NCI-H128 (cell line): ENCODE data around the gene VSTM5.
"Not testable (repeated sequence)": the region's sequence is repeated elsewhere in the genome, so short reads cannot be mapped to it uniquely, and the experiment has no call there.

Experiments
- DNase-seq: peaks from one replicate; lab custom pipeline; 2025; ENCODE audit not compliant: unreplicated experiment; lab: John Stamatoyannopoulos, UW

The VSTM5 gene, protein sequence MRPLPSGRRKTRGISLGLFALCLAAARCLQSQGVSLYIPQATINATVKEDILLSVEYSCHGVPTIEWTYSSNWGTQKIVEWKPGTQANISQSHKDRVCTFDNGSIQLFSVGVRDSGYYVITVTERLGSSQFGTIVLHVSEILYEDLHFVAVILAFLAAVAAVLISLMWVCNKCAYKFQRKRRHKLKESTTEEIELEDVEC

DNA sequence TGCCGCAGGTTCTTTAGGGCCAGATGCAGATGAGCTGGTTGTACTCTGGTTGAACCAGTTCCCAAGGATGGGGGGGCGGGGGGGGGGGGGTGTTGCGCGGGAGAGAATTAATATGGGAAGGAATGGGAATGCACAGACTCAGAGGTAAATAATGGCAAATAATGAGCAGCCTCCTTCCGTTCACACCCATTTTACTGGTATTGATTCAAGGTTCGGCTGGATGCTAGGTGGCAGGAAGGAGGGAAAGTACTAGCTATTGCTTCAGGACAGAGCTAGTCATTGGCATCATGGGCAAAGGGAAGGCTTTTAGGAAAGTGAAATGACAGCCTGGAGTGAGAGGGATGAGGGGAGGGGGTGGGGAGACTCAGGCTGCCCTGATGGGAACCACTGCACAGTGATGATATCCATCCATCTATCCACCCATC, at the start of gene VSTM5:
VSTM5 (minus strand) TSS at position 25 of the 425 bp plus-strand sequence. CDS start 116 bp downstream, outside the sequence.
- no peak for DNase-seq

DNA sequence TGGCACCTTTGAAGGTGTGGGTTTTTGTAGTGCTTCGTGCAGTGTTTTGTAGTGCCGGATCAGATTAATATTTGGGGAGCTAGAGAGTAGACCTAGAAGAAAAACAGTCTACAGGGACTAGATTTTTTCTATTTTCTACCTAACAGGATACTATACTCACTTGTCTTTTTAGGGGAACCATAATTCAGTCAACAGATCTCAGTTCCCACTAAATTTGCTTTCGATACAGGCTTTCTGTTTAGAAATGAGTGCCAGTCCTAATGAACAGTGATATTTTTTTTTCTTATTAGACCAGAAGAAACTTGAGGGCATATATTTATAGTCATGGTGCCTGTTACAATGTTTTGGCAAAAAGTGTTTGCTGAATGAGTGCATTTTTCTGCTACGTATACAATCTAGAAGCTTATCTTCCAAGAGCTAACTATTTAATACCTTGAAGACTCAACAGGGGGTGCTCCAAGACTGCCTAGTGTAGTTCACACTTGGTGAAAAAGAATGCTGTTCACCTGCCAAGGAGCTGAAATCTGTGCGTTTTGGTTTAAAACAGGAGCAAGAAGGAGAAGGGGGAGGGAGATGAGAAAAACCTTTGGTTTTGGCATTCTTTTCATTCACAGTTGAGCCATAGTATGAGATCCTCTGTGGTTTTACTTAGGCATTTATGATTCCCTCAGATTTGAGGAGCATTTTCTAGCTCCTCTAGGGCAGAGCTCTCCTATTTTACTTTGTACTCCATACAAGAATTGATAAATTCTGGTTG, 44.9 kb upstream of the VSTM5 start:
- DNase-seq: no peak

DNA sequence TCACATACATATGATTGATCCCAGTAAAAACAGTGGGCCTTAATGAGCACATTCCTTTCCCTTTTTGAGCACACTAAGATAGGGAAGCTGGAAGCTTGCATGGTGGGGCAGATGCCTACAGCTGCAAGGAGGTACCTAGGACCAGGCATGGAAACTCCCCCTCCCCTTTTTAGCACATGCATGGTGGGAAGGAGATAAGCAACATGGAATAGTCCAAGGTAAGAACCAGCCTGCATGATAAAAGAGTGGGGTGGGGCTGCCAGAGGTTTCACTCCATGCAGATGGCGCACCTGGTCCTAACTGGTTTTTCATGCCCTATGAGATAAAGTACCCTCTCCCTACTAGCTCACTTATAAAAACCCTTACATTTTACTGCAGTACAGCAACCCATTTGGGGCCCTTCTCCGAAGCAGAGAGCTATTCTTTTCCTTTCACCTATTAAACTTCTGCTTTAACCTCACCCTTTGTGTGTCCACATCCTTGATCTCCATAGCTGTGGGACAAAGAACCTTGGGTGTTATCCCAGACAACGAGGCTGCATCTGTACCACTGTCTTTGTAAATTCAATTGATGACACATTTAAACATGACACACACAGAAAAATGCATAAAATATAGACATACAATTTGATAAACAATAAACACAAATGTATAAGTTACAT, 40.1 kb upstream of the VSTM5 start:
- no peak for DNase-seq

DNA sequence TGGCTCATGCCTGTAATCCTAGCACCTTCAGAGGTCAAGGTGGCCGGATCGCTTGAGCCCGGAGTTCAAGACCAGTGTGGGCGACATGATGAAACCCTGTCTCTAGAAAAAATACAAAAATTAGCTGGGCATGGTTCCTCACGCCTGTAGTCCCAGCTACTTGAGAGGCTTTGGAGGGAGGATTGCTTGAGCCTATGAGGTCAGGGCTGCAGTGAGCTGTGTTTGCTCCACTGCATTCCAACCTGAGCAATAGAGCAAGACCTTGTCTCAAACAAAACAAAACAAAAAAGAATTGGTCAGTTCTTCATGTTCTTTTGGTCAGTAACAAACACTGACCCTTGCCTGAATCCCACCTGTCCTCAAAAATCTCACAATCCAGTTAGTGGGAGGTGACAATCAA, 36.7 kb upstream of the VSTM5 start:
- no peak for DNase-seq

DNA sequence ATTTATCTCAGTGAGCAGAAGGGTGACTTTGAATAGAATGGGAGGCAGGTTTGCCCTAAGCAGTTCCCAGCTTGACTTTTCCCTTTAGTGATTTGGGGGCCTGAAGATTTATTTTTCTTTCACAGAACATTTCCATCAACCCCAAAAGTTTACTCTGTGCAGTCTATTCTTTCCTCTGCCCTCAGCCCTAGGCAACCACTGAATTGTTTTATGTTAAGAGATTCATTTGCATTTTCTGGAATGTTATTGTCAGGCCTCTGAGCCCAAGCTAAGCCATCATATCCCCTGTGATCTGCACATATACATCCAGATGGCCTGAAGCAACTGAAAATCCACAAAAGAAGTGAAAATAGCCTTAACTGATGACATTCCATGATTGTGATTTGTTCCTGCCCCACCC, 28.7 kb upstream of the VSTM5 start:
- DNase-seq: not testable (repeated sequence)

DNA sequence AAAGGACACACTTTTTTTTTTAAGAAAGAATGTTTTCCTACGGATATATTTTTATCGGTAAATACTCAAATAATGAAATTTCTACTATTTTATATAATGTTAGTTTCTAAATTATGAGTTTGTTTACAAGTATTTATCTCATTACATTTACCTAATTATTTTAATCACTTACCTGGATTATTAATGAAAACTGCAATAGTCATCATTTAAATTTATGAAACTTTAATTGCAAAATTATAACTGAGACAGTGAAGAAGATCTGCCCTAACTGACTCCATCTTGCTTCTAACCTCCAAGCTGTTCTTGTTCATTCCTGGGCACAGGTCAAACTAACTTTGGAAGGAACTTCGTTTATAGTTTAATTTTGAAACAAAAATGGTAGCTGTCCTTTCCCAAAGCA, 25.2 kb upstream of the VSTM5 start:
- no peak for DNase-seq

DNA sequence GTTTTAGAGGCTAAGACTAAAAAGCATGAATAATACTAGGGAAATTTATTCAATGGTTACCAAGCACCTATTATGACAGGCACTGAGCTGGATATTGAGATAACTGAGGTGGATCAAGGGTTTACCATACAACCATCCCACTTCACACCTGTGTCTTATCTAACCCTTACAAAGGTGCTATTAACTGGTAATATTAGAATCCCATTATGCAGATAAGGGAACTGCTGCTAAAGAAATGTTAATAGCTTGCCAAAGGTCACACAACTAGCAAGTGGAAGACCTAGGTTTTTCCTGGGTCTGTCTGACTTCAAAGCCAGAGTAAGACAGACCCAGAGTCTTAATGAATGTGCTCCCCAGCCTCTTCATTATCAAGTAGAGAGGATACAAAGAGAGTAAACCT, 21.1 kb upstream of the VSTM5 start:
- no peak for DNase-seq

DNA sequence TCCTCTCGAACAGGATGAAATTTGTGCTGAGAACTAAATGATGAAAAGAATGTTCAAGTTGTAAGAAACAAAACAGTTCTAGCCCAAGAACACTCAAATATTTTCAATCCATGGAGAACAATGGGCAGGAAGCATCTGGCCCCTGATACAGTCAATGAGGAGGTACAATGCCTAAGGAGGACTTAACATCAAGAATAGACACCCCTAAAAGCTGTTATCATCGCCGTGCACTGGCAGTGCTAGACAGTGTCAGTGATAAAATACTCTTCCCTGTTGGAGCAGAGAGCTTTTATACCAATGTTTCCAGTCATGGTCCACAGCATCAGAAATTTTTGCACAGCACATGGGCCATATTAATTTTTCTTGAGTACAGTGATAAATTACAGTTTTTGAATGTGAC, 20.2 kb upstream of the VSTM5 start:
- DNase-seq: no peak

DNA sequence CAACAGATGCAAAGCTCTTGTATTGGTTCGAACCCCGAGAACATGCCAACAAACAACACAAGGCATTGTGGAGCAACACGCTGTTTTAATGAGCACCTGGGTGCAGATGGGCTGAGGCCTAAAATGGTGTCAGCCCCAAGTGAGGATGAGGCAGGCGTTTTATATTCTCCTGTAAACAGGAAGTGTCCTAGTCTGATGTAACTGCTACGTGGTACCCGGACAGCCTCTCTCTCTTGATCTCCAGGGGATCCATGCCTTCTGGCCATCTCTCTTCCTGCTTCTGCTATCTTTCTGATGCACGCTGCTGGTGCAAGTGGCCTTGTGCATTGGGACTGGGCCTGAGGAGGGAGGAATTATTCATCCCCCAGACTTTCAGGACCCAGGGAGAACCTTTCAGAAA, 19.4 kb upstream of the VSTM5 start:
- DNase-seq: no peak

DNA sequence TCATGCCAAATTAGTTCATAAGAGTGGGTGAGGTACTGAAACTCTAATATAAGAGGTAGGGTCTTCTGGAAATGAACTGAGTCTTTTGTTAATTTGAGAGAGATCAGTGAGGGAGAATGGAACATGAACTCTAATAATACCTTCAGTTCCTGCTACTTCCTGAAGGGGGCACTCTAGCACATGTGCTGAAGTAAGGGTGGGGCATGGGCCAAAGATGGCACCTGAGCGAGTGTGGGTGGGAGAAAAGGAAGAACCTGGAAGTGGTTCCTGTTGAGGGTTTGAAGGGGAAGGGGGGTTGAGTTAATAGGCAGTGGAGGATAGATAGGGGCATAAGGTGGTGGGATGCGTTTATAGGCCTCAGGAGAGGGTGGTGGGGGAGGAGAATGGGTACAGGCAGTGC, 18.0 kb upstream of the VSTM5 start:
- not testable (repeated sequence) for DNase-seq

DNA sequence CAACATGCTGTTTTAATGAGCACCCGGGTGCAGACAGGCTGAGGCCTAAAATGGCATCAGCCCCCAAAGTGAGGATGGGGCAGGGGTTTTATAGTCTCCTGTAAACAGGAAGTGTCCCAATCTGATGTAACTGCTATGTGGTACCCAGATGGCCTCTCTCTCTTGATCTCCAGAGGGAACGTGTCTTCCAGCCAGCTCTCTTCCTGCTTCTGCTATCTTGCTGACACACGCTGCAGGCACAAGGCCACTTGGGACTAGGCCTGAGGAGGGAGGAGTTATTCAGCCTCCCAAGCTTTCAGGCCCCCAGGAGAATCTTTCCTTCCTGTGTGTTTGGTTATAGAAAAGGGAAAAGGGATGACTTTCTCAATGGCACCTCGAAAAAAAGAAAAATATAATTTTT, 11.4 kb upstream of the VSTM5 start:
- no peak for DNase-seq

DNA sequence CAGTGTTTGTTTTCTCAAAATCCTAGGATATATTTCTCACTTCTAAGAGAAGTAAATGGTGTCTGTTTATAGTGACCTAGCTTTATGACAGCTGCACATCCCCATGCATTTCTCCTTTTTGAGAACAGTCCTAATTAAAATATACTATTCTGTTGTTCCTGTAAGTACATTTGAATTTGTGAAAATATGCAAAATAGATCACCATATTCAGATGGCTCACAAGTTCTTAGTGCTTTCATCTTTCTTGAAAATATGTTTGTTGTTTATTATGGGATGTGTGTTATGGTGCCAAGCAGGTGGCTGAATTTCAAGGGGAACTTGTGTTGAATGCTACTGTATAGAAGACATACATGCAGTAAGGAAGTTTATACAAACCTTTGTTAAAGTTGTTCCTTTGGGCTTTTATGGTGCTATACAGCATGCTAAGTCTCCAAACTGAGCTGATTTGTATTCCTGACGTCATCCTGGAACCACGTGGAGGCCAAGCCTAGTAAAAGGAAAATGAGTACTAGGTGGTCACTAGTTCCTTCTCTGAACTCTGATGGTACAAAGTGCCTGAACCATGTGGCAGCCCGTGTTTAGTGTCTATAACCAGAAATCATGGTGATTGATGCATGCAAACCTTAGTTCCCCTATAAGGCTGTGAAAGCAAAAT, 7.8 kb upstream of the VSTM5 start:
- no peak for DNase-seq

DNA sequence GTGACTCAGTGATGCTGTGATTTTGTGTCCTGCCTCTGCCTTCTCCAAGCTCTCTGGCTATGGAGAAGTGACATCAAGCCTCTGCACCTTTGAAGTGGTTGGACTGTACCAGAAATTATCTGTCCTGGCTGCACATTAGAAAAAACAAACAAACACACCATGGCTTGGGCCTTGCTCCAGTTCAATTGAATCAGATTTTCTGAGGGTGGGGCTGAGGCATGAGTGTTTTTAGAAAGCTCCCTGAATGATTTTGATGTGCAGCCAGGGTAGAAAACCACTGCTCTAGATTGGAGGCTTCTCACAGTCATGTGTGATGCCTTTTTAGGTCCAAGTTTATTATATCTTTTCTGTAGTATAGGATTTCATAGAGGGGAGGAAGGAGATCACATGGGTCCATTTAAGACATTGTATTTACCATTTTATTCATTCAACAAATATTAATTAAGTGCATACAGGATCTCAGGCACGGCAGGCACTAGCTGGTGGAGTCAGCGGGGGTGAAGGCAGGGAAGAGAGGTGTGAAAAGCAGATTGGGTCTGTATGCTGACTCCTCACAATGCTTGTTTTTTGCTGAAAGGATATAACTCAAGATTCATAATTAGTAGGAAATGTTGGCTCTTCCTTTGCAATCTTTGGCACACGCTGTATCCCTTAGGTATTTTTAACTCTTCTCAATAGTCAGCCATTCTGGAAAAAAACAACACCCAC, 7.1 kb upstream of the VSTM5 start:
- DNase-seq: no peak

DNA sequence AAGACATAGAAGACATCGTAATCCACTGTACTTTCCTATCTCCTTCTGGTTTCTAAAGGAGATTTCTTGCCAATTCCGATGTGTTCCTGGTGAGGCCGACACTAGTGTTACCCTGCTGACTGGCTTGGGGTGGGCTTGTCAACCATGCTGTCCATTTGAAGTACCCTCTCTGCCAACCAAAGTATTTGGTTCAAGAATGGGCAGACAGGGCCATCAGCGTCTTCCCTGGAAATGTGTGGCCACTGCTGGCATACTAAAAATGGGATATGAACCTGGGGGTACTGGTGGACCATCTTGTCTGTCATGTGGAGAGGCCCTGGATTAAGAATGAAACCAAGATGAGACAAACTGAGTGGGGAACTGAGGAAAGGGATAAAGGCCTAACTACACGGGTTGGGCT, 1.8 kb upstream of the VSTM5 start:
- DNase-seq: no peak

DNA sequence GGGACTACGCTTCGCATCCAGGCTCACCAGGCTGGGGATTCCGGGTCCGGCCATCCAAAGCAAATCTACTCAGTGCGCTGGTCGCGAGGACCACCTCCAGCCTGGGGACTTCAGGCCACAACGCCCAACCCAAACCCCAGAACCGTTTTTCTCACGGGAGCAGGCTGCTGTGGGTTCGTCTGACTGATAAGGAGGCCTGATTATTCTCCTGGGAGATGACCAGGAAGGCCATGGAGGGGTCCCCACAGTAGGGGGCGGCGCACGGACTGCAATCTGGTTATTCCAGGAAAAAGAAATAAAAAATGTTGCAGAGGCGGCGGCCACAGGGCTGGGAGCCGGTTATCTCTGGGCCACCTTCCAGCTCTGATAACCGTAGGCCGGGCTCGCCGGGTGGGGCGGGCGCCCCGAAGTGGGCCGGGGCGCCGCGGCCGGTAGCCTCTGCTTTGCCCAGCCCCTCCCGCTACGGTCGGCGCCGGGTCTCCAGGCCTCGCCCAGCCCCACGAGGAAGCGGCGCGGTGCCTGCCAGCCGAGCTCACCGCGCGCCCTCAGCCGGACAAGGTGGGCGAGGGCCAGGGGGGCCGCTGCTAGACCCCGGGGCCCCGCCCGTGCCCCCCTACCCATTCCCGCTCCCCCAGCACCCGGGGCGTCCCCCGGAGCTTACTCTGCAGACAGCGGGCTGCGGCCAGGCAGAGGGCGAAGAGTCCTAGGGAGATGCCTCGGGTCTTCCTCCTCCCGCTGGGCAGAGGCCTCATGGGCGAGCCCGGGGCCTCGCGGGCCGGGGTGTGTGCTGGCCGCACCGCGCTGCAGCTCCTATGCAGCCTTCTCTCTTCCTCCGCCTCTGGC, 446 bp downstream of the VSTM5 start:
- DNase-seq: no peak

DNA sequence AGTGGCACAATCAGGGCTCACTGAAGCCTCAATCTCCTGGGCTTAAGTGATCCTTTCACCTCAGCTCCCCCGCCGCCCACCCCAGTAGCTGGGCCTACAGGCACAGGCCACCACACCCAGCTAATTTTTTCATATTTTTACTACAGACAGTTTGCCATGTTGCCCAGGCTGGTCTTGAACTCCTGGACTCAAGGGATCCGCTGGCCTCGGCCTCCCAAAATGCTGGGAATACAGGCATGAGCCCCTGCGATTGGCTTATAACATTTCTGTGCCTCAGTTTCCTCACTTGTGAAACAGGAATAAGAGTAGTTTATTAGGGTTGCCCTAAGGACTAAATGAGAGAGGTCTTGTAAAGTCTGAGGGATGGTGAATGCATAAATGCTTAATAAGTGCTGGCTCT, 1.2 kb downstream of the VSTM5 start:
- no peak for DNase-seq

DNA sequence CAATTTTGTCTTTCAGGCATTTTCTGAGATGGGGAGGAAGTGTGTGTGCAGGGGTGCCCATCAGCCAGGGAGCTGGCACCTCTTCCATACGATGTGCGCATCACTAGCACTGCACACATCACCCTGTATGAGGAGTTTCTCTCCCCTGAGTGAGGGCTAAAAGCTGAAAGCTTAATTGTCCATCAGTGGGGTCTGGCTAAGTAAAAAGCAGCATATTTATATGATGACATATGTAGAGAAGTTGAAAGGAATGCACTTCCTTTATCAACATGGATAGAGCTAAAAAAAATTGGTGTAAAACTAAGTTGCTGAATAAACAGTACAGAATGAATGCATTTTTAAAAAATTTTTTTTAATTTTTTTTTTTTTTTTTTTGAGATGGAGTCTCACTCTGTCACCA, 4.0 kb downstream of the VSTM5 start:
- no peak for DNase-seq

DNA sequence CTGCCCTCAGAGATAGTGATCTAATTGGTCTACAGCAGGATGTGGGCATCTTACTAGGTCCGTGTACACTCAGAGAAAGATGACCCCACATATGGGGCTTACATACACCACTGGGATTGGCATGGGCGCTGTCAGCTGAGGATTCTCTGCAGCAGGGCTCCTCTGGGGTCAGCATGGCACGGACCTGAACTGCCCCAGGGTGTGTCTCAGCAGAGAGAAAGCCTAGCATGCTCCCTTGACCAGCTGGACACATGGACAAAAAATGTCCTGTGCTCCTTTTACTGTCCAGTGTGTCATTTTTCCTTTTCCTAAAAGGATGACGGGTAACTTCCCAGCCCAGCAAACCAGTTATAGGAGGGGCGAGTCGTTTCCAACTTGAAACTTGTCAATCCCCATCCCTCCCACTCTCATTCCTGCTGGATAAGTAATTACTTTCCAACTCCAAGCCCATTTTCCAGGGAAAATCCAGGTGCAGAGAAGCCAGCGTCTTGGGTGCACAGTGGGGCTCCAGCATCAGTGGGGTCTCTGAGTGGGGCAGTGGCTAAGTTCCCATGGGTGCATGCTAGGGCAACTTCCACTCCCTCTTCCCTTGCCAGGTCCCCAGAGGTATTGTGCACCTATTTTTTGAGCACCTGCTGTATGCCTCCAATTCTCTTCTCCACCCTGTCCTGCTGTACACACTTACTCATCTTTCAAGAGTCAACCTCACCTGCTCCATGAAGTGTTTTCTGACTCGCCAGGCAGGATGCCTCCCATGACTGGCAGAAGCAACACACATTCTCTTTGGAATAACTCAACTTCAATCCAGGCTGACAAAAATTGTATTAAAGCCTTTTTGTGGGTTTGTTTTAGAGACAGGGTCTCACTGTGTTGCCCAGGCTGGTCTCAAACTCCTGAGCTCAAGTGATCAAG, 5.0 kb downstream of the VSTM5 start:
- DNase-seq: no peak

DNA sequence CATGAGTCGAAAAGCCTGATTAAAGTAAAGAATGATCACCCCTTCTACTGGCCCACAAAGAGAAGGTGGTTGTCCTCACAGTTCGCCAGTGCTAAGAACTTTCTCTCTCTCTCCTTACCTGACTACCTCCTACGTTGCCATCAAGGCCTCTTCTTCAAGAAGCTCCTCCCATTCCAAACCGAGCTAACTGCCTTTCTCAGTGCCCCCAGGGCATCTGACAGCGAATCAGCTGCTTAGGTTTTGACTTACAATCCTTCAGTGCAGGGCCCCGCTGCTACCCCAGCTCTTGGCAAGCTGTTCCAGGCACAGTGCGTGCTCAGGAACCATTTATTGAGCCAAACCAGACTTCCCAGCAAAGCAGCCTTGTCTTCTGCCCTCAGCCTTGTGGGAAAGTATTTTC, 5.8 kb downstream of the VSTM5 start:
- DNase-seq: no peak
